ENCODE data around the gene RGPD5. TPM values are rescaled to one million over a fixed set of nuclear protein-coding genes. Genes with fewer than 3 reads are reported as not detected.
"Not testable (repeated sequence)": the region's sequence is repeated elsewhere in the genome, so short reads cannot be mapped to it uniquely, and the experiment has no call there.

The RGPD5 gene
- total RNA-seq, 1 donor from 2014 or later = 77.7 TPM

GRCh38 chr2:109893736-109894135 lies 99.6 kb downstream of the RGPD5 start:
- DNase-seq = not testable (repeated sequence)

- not testable (repeated sequence) for DNase-seq
Measured at GRCh38 chr2:109894141-109894540, 100.0 kb downstream of the RGPD5 start.

GRCh38 chr2:109895090-109895869 lies 101.2 kb downstream of the RGPD5 start:
- DNase-seq = not testable (repeated sequence)

- not testable (repeated sequence) for DNase-seq
Measured at GRCh38 chr2:109896212-109896611, 102.1 kb downstream of the RGPD5 start.

GRCh38 chr2:109897769-109898461 lies 103.8 kb downstream of the RGPD5 start:
- DNase-seq = not testable (repeated sequence)

- DNase-seq = not testable (repeated sequence)
Measured at GRCh38 chr2:109898462-109899336, 104.6 kb downstream of the RGPD5 start, which contains the start of gene LIMS3. TSS of gene LIMS3 (plus strand) at chr2:109898688. CDS start at chr2:109898729, 41 bp downstream.

- DNase-seq = not testable (repeated sequence)
Measured at GRCh38 chr2:109905796-109906195, 111.7 kb downstream of the RGPD5 start.

Other genes with a start within 250 kb of the RGPD5 start
- gene SEPTIN10, start 180.3 kb upstream of the RGPD5 start, total RNA-seq = 89.9 TPM
- gene SOWAHC, start 179.9 kb upstream of the RGPD5 start, total RNA-seq = 20.8 TPM
- gene LIMS3, start 104.4 kb downstream of the RGPD5 start, total RNA-seq = 5.9 TPM